Central memory CD8-positive, alpha-beta T cell (primary cell): ENCODE measurements around the gene CHST11.
"Not testable (repeated sequence)": the region's sequence is repeated elsewhere in the genome, so short reads cannot be mapped to it uniquely, and the experiment has no call there.

Source experiments
- ATAC-seq: fragments of 150-1000 bp; cut with Tn5 transposase; replicated peaks from 2 replicates; pipeline ENCODE4 v1.10.0; 2022; ENCODE audit warnings: mild to moderate bottlenecking, moderate FRiP score, moderate number of reproducible peaks; ENCODE audit not compliant: poor library complexity, severe bottlenecking; ENCODE audit errors: extremely low read depth
- DNase-seq, 2 donors: peaks; one replicate each; pipeline ENCODE4 v3.0.0; 2021; ENCODE audit warnings: low spot score in 2 of 2
- H3K27ac Mint-ChIP-seq: one replicate; pipeline ENCODE4 v1.8.0; 2022; ENCODE audit warnings: low read depth, mild to moderate bottlenecking, moderate library complexity, mixed read lengths
- H3K27me3 Mint-ChIP-seq: one replicate; pipeline ENCODE4 v1.8.0; 2022; ENCODE audit warnings: mixed read lengths
- H3K36me3 Mint-ChIP-seq: one replicate; pipeline ENCODE4 v1.8.0; 2022; ENCODE audit warnings: mild to moderate bottlenecking, moderate library complexity, mixed read lengths; ENCODE audit not compliant: insufficient read depth
- H3K4me1 Mint-ChIP-seq: one replicate; pipeline ENCODE4 v1.8.0; 2022; ENCODE audit warnings: mixed read lengths
- H3K4me3 Mint-ChIP-seq: one replicate; pipeline ENCODE4 v1.8.0; 2022; ENCODE audit warnings: mild to moderate bottlenecking, moderate library complexity, mixed read lengths
- H3K9me3 Mint-ChIP-seq: one replicate; pipeline ENCODE4 v1.8.0; 2022; ENCODE audit warnings: mixed read lengths

Gene CHST11

DNA sequence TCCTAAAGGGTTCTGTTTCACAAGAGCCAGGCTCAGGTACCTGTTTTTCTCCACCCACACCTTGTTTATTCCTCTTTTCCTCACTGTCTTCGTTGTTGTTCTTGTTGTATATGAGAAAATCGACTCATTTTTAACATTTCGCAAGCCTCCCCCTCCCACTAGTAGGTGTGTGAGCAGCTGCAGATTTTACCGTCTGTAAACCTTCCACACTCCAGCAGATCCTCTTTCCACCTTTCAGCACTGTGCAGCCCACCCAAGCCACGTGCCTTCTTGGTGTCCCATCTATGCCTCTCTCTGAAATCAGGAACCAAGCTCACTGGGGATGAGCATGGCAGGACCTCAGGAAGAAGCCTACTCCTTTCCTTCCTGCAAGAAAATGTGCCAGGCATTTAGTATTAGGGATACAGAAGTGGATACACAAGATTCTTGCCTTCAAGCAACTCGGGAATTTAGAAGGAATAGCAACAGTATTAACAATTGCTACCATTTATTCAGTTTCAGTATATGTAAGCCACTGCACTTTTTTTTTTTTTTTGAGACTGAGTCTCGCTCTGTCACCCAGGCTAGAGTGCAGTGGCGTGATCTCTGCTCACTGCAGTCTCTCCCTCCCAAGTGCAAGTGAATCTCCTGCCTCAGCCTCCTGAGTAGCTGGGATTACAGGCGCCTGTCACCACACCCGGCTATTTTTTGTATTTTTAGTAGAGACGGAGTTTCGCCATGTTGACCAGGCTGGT lies 113.6 kb downstream of the CHST11 start:
- H3K27ac Mint-ChIP-seq, result peak overlapping the region; percentile 80
- H3K9me3 Mint-ChIP-seq, result no peaks in the 10 kb centered on the region
- no peaks in the 10 kb centered on the region for H3K27me3 Mint-ChIP-seq
- H3K4me3 Mint-ChIP-seq, result peak overlapping the region; percentile 68
- peaks cover 64% of the 10 kb centered on the region for H3K4me1 Mint-ChIP-seq
- DNase-seq, result no peak
- peaks cover 4% of the 10 kb centered on the region for H3K36me3 Mint-ChIP-seq
- ATAC-seq, result peak; percentile 2

DNA sequence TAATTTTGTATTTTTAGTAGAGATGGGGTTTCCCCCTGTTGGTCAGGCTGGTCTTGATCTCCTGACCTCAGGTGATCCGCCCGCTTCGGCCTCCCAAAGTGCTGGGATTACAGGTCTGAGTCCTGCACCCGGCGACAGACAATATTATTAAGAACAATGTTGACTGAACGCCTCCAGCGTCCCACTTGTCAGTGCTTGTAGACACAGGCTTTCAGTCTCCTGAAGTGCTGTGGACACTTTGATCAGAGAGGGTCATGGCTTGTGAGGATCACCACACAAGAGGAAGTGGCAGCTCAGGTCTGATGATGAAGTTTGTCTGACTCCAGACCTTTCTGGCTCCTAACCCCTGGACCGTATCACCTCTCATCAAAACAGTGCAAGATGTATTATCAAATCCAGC lies 114.6 kb downstream of the CHST11 start:
- Mint-ChIP-seq H3K4me3 (peak overlapping the region; percentile 23), H3K9me3 (no peaks in the 10 kb centered on the region), H3K27ac (no peak overlapping the region), H3K36me3 (peaks cover 6% of the 10 kb centered on the region), H3K27me3 (no peaks in the 10 kb centered on the region), H3K4me1 (peaks cover 62% of the 10 kb centered on the region)
- no peak for DNase-seq
- ATAC-seq, result no peak

DNA sequence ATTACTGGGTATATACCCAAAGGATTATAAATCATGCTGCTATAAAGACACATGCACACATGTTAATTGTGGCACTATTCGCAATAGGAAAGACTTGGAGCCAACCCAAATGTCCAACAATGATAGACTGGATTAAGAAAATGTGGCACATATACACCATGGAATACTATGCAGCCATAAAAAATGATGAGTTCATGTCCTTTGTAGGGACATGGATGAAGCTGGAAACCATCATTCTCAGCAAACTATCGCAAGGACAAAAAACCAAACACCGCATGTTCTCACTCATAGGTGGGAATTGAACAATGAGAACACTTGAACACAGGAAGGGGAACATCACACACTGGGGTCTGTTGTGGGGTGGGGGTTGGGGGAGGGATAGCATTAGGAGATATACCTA lies 117.6 kb downstream of the CHST11 start:
- H3K4me3 Mint-ChIP-seq, DNase-seq, H3K9me3 Mint-ChIP-seq, H3K27me3 Mint-ChIP-seq, H3K36me3 Mint-ChIP-seq, ATAC-seq, H3K27ac Mint-ChIP-seq: not testable (repeated sequence)
- peaks cover 60% of the 10 kb centered on the region for H3K4me1 Mint-ChIP-seq

DNA sequence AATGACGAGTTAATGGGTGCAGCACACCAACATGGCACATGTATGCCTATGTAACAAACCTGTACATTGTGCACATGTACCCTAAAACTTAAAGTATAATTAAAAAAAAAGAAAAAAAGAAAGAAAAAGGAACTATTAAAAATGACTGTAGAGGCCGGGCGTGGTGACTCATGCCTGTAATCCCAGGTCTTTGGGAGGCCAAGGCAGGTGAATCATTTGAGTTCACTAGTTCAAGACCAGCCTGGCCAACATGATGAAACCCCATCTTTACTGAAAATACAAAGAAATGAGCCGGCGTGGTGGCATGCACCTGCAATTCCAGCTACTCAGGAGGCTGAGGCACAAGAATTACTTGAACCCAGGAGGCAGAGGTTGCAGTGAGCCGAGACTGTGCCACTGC lies 118.0 kb downstream of the CHST11 start:
- H3K4me1 Mint-ChIP-seq, result peaks cover 60% of the 10 kb centered on the region
- H3K9me3 Mint-ChIP-seq, H3K27me3 Mint-ChIP-seq, DNase-seq, H3K27ac Mint-ChIP-seq, H3K36me3 Mint-ChIP-seq, ATAC-seq, H3K4me3 Mint-ChIP-seq: not testable (repeated sequence)

DNA sequence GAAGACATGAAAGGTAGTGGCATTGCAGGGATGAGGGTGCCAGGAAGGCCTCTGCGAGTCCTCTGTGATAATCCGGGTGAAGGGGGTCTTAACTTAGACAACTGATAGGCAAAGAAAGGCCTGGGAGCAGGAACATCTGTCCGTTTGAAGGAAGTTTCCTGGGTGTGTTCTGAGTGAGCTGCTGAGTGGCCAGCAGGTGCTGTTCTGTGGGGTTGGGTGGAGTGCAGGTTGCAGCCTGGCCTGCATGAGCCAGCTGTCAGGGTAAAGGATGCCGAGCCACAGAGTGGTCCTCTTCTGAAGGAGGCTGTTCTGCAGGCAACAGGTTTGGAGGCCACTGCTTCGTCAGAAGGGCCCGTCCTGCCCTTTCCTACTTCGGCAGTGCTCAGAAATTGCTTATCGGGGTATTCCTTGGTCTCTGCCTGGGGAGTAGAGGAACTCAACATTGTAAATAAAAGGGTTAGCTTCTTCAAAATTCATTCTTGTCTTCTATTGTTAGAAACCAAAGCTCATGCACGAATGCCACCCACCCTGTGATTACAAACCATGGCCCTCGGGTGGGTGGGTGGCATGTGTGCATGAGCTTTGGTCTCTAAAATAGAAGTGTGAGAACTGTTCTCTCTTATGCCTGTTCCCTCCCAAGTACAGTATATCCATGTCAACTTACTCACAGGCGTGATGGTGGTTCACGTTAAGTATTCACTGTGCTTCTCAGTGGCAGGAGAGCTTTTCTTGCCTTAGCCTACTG lies 118.9 kb downstream of the CHST11 start:
- H3K36me3 Mint-ChIP-seq, result peaks cover 4% of the 10 kb centered on the region

DNA sequence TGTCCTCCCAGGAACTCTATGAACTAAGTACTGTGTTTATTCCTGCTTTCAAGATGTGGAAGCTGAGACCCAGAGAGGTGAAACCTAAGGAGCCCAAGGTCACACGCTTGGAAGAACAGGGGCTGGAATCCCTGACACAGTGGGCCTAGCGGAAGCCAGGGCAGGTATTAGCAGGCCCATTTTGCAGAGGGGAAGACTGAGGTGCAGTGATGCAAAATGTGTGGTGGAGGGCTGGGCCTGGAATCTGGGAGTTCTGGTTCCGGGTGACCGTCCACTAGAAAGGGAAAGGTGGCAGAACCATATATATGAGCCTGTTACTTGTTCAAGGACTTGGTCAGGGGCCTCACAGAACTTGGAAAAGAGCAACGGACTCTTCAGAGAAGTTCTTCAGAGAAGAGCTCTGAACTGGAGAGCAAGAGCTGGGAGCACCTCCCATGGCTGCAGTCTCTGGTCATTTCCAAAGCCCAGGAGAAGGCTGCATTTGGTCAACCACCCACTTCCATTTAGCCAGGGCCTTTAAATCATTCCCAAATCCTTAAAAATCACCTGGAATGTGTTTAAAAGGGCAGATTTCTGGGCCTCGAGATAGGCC lies 119.5 kb downstream of the CHST11 start:
- Mint-ChIP-seq H3K4me3 (no peak overlapping the region), H3K36me3 (peaks cover 4% of the 10 kb centered on the region), H3K9me3 (no peaks in the 10 kb centered on the region), H3K27ac (no peak overlapping the region), H3K4me1 (peaks cover 66% of the 10 kb centered on the region), H3K27me3 (no peaks in the 10 kb centered on the region)
- ATAC-seq (no peak), DNase-seq (no peak)

More for the DNA sequence above, 118.9 kb downstream of the CHST11 start:
- H3K4me1 Mint-ChIP-seq, result peaks cover 60% of the 10 kb centered on the region
- no peak for ATAC-seq
- no peak overlapping the region for H3K4me3 Mint-ChIP-seq
- no peaks in the 10 kb centered on the region for H3K27me3 Mint-ChIP-seq
- H3K27ac Mint-ChIP-seq, result no peak overlapping the region
- DNase-seq, result no peak
- no peaks in the 10 kb centered on the region for H3K9me3 Mint-ChIP-seq

DNA sequence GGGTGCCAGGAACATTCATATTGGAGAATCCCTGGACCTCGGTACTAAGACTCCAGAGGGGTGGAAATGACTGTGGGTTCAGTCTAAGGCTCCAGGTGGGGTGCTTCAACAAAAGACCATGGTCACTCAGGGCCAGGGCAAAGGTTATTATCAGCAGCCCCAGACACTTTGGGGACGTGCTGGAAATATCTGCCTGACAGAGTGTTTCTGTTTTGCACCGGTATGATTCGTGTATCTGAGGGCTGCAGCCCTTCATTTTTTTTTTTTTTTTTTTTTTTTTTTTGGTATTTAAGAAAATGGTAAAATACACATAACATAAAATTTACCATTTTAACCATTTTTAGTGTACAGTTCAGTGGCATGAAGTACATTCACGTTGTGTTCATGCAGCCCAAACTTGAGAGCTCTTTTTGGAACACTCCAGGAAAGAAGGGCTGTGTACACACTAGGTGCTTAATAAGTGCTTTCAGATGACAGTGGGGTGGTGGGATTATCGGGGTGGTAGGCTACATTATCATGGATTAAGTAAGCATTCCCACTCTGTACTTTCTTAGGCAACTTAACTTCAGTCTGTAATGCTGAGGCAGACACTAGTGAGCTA lies 120.3 kb downstream of the CHST11 start:
- no peak overlapping the region for H3K27ac Mint-ChIP-seq
- H3K4me3 Mint-ChIP-seq, result no peak overlapping the region
- peaks cover 74% of the 10 kb centered on the region for H3K4me1 Mint-ChIP-seq
- no peaks in the 10 kb centered on the region for H3K9me3 Mint-ChIP-seq
- DNase-seq (no peak), ATAC-seq (no peak)
- no peaks in the 10 kb centered on the region for H3K27me3 Mint-ChIP-seq
- H3K36me3 Mint-ChIP-seq, result peaks cover 4% of the 10 kb centered on the region

DNA sequence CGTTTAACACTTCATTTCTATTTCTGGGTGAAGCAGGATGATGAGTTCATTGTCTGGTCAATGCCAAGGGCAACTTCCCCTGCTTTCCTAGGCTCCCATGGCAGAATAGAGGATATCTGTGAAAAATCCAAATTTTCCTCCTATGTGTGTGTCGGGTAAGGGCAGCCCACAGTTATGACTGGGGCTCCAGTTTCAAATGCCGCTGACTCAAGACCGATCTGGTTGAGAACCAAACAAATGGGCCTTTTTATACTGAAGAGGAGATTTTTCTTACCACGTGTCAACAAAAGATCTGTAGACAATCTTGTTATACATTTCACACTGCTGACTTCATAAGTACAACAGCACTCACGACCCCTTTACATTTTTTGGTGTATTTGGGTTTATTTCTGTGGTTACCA lies 120.8 kb downstream of the CHST11 start:
- H3K27ac Mint-ChIP-seq, result peak overlapping the region; percentile 12
- no peaks in the 10 kb centered on the region for H3K9me3 Mint-ChIP-seq
- DNase-seq (no peak), ATAC-seq (no peak)
- no peak overlapping the region for H3K4me3 Mint-ChIP-seq
- H3K4me1 Mint-ChIP-seq, result peaks cover 76% of the 10 kb centered on the region
- no peaks in the 10 kb centered on the region for H3K27me3 Mint-ChIP-seq
- H3K36me3 Mint-ChIP-seq, result peaks cover 4% of the 10 kb centered on the region

DNA sequence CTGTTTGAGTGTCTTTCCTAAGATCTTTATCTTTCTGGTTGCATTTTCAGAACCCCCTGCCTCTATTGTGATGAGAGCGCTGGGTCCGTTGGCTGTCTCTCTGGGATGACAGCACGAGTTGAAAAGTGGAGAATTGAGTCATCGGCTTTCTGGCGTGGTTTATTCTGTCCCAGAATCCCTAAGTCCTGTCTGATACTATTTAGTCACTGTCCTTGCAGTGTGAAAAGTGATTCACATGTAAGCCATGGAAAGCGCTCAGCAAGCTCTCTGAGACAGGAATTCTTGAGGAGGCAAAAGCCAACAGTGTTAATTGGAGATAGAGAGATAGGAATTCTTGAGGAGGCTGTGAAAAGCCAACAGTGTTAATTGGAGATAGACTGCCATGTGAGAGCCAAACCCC lies 121.7 kb downstream of the CHST11 start:
- no peak for DNase-seq
- Mint-ChIP-seq H3K27me3 (no peaks in the 10 kb centered on the region), H3K4me3 (no peak overlapping the region), H3K27ac (peak overlapping the region; percentile 12), H3K4me1 (peaks cover 82% of the 10 kb centered on the region), H3K36me3 (peaks cover 4% of the 10 kb centered on the region), H3K9me3 (no peaks in the 10 kb centered on the region)
- ATAC-seq, result no peak

DNA sequence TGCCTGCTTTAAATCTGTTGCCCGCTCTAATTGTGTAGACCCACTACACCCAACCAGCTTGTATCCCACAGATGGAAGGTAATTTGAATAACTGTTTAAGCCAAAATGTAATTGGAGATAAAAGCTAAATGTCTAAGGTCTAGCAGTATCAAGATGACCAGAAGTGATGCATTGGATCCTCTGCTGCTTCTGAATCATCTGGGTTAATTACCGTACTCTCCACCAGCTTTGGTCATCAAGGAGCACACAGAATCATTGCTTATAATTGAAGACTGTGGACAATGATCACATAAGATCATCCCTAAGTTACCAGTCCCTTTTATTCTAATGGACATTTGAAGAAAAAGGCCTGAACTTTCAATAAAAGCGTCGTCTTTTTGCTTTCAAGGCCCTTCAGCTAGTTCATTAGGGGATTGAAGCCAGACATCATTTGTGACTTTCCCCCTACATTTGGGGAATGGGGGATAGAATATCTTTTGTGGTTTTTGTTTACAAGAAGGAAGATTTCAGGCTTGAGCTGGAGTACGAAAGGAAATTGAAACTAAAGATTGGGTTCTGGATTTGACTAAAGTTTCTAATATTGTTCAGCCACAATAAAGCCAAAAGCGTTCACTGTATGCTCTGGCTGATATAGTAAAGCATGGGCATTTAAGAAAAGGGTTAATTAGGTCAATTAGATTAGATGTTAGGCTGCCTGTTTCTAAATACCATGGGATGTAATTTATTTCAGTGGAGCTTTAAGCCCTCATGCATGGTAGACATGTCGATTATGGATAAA lies 123.2 kb downstream of the CHST11 start:
- ATAC-seq, result no peak
- no peak overlapping the region for H3K4me3 Mint-ChIP-seq
- H3K27ac Mint-ChIP-seq, result peak overlapping the region; percentile 11
- H3K4me1 Mint-ChIP-seq, result peaks cover 95% of the 10 kb centered on the region
- H3K9me3 Mint-ChIP-seq, result no peaks in the 10 kb centered on the region
- peaks cover 6% of the 10 kb centered on the region for H3K36me3 Mint-ChIP-seq
- H3K27me3 Mint-ChIP-seq, result no peaks in the 10 kb centered on the region
- no peak for DNase-seq

DNA sequence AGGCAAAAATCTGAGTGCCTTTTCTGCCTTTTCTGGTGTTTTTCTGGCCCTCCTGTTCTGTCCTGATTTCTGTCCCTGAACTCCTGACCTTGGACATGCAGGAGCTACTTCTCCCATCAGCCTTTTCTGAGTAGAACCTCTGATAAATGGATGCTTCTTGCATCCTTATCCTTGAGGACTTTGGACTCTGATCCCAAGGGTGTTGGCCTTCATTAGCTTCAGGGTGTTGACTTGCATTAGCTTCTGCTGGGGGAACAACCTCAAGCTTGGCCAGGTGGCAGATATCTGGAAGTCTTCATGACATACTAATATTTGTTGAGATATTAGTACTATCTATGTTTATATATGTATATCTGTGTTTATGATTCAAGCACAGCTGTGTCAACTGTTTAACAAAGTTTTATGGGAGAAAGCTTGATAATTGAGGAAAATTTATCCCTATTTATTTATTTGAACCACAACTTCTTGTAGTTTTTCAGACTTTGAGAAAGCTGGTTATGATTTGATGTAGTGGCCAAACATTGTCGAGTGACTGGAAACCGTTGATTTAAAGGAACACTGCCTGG lies 124.3 kb downstream of the CHST11 start:
- peaks cover 95% of the 10 kb centered on the region for H3K4me1 Mint-ChIP-seq
- ATAC-seq, result no peak
- no peaks in the 10 kb centered on the region for H3K9me3 Mint-ChIP-seq
- H3K36me3 Mint-ChIP-seq, result peaks cover 7% of the 10 kb centered on the region
- peak overlapping the region; percentile 26 for H3K27ac Mint-ChIP-seq
- H3K4me3 Mint-ChIP-seq, result no peak overlapping the region
- no peak for DNase-seq
- H3K27me3 Mint-ChIP-seq, result no peaks in the 10 kb centered on the region

DNA sequence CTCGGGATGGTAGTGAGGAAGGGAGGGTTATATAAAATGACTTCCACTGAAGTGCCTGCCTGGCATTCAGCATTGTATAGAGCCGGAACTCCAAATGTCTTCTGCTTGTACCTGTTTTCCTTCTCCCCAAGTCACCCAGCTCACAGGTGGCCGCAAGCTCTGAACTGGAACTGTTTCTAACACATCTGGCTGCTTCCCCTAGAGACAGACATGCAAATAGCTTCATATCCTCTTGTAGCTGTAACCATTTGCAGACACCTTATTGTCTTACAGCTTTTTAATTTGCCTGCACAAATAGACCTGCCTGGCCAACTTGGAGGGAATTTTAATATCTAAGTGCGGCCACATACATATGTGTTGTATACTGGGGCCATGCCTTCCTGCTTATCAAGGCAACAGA lies 126.0 kb downstream of the CHST11 start:
- H3K4me3 Mint-ChIP-seq, result no peak overlapping the region
- no peak overlapping the region for H3K27ac Mint-ChIP-seq
- peaks cover 7% of the 10 kb centered on the region for H3K36me3 Mint-ChIP-seq
- H3K4me1 Mint-ChIP-seq, result peaks cover 87% of the 10 kb centered on the region
- H3K9me3 Mint-ChIP-seq, result no peaks in the 10 kb centered on the region
- H3K27me3 Mint-ChIP-seq, result no peaks in the 10 kb centered on the region
- ATAC-seq (peak; percentile 49), DNase-seq (no peak)
